Measurements from ENCODE around the gene RALGPS1. TPM values are rescaled to one million over a fixed set of nuclear protein-coding genes. Genes with fewer than 3 reads are reported as not detected.

The RALGPS1 gene
- total and polyA plus RNA-seq, 4 experiments from 2014 or later: 0.84 to 10.3 (median 5.8) TPM

GRCh38 chr9:127033061-127033460 is 118.5 kb downstream of the RALGPS1 start:
- no peaks in the 10 kb centered on the region for H3K4me1 Mint-ChIP-seq
- H3K27me3 Mint-ChIP-seq: no peaks in the 10 kb centered on the region
- peak overlapping the region in 2 of 7 donors; percentile 26 to 50 for H3K27ac Mint-ChIP-seq
- Histone ChIP-seq H3K36me3 (ENCODE audit: insufficient read depth, low read length) (no peaks in the 10 kb centered on the region), H3K4me3 (ENCODE audit: low read length in 2 of 2) (no peak overlapping the region), H3K4me1 (ENCODE audit: insufficient read depth, low read length) (no peaks in the 10 kb centered on the region), H3K9me3 (ENCODE audit: control insufficient read depth in 1 of 2, low read length in 2 of 2) (no peaks in the 10 kb centered on the region), H3K27ac (ENCODE audit: low read depth, low read length) (no peak overlapping the region), H3K27me3 (ENCODE audit: insufficient read depth, low read length) (no peaks in the 10 kb centered on the region)
- intact Hi-C loops (cut with micrococcal nuclease): no loop called here
- no peak overlapping the region for H3K4me3 Mint-ChIP-seq
- peaks cover 2 to 9% of the 10 kb centered on the region in 2 donors for H3K36me3 Mint-ChIP-seq
- ChIA-PET POLR2A (ENCODE audit: partially characterized antibody) (no interaction called here), CTCF (ENCODE audit: partially characterized antibody) (no interaction called here)
- DNase-seq: no peak
- peaks cover 0 to 2% (median 0%) of the 10 kb centered on the region in 8 donors for H3K9me3 Mint-ChIP-seq

DNA sequence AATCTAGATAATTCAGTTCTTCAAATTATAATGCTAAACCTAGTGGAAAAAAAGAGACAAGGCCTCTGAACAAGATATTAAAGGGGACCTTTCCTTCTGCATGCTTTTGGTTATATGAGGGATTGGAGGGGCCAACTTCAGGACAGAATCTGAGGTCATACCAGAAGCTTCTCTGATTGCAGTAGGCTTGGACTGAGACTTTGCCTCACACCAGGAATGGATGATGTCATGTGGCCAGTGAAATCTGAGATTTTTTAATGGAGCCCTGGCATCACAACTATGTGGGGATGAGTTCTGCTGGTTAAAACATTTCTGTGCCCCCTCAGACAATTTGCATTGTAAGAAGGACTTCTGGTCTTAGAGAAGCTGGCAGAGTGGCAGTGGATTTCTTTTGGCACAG is 119.2 kb downstream of the RALGPS1 start:
- Mint-ChIP-seq H3K9me3 (peaks cover 0 to 2% (median 0%) of the 10 kb centered on the region in 8 donors), H3K27me3 (no peaks in the 10 kb centered on the region), H3K36me3 (peaks cover 2 to 9% of the 10 kb centered on the region in 2 donors), H3K4me1 (no peaks in the 10 kb centered on the region), H3K27ac (no peak overlapping the region), H3K4me3 (no peak overlapping the region)
- Histone ChIP-seq H3K36me3 (ENCODE audit: insufficient read depth, low read length) (no peaks in the 10 kb centered on the region), H3K9me3 (ENCODE audit: control insufficient read depth in 1 of 2, low read length in 2 of 2) (no peaks in the 10 kb centered on the region), H3K27me3 (ENCODE audit: insufficient read depth, low read length) (no peaks in the 10 kb centered on the region), H3K4me1 (ENCODE audit: insufficient read depth, low read length) (no peaks in the 10 kb centered on the region), H3K27ac (ENCODE audit: low read depth, low read length) (no peak overlapping the region), H3K4me3 (ENCODE audit: low read length in 2 of 2) (no peak overlapping the region)
- CTCF ChIA-PET (ENCODE audit: partially characterized antibody): interaction anchor here (0.7 kb wide), 1 partner anchor 10 kb away, joined by 3 read pairs; no protein-coding TSS in a partner anchor
- intact Hi-C loops (cut with micrococcal nuclease): no loop called here
- POLR2A ChIA-PET (ENCODE audit: partially characterized antibody): no interaction called here
- DNase-seq: no peak

DNA sequence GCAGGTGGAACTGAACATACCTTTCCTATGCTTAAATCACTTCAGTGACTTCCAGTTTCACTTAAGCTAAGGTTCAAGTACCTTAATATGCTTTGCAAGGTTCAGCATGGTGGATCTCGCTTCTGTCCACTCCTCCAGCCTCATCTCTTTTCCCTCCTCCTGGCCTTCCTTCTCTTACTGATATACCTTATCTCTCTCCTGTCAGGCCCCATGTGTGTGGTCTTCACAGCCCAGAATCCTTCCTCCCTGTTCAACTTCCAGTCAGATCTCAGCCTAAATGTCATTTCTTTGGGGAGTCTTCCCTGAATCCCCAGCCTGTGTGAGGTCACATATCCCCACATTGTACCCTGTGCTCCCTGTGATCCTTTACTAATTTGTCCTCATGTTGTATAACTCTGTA is 120.1 kb downstream of the RALGPS1 start:
- Mint-ChIP-seq H3K4me3 (no peak overlapping the region), H3K9me3 (peaks cover 0 to 2% (median 0%) of the 10 kb centered on the region in 8 donors), H3K27ac (no peak overlapping the region), H3K4me1 (no peaks in the 10 kb centered on the region), H3K27me3 (no peaks in the 10 kb centered on the region), H3K36me3 (peaks cover 2 to 6% of the 10 kb centered on the region in 2 donors)
- Histone ChIP-seq H3K27ac (ENCODE audit: low read depth, low read length) (no peak overlapping the region), H3K4me1 (ENCODE audit: insufficient read depth, low read length) (no peaks in the 10 kb centered on the region), H3K4me3 (ENCODE audit: low read length in 2 of 2) (no peak overlapping the region), H3K9me3 (ENCODE audit: control insufficient read depth in 1 of 2, low read length in 2 of 2) (no peaks in the 10 kb centered on the region), H3K27me3 (ENCODE audit: insufficient read depth, low read length) (no peaks in the 10 kb centered on the region), H3K36me3 (ENCODE audit: insufficient read depth, low read length) (no peaks in the 10 kb centered on the region)
- intact Hi-C loops (cut with micrococcal nuclease): no loop called here
- CTCF ChIA-PET (ENCODE audit: partially characterized antibody): no interaction called here
- POLR2A ChIA-PET (ENCODE audit: partially characterized antibody): no interaction called here
- no peak for DNase-seq

DNA sequence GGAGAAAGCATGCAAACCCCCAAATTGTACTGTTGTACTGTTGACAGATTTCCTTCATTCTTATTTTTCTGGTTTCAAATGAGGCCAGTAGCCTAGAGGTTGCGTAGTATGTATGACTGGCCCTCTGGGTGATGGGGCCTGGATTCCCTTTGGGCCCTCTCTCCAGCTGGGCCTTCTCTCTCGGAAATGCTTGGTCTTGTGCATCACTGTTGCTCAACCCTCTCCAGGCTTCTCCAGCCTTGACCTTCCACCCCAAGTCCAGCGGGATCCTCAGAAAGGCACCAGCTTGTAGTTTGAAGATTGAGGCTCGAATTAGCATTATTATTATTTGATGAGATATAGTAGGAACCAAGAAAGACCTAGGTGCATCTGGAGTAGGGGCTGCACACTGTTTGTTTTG is 120.8 kb downstream of the RALGPS1 start:
- H3K27me3 ChIP-seq (ENCODE audit: insufficient read depth, low read length): no peaks in the 10 kb centered on the region
- CTCF ChIA-PET (ENCODE audit: partially characterized antibody): no interaction called here
- POLR2A ChIA-PET (ENCODE audit: partially characterized antibody): no interaction called here

GRCh38 chr9:127035948-127036347 is 121.4 kb downstream of the RALGPS1 start:
- H3K36me3 ChIP-seq (ENCODE audit: insufficient read depth, low read length): no peaks in the 10 kb centered on the region
- H3K9me3 Mint-ChIP-seq: no peaks in the 10 kb centered on the region
- no peak overlapping the region for H3K4me3 ChIP-seq (ENCODE audit: low read length in 2 of 2)
- no peaks in the 10 kb centered on the region for H3K4me1 ChIP-seq (ENCODE audit: insufficient read depth, low read length)
- no peaks in the 10 kb centered on the region for H3K27me3 Mint-ChIP-seq
- H3K27ac ChIP-seq (ENCODE audit: low read depth, low read length): no peak overlapping the region
- H3K27me3 ChIP-seq (ENCODE audit: insufficient read depth, low read length): no peaks in the 10 kb centered on the region
- H3K9me3 ChIP-seq (ENCODE audit: control insufficient read depth in 1 of 2, low read length in 2 of 2): no peaks in the 10 kb centered on the region
- H3K36me3 Mint-ChIP-seq: peaks cover 2 to 6% of the 10 kb centered on the region in 2 donors
- no peak overlapping the region for H3K27ac Mint-ChIP-seq
- no peak overlapping the region for H3K4me3 Mint-ChIP-seq
- intact Hi-C loops (cut with micrococcal nuclease): no loop called here
- POLR2A ChIA-PET (ENCODE audit: partially characterized antibody): no interaction called here
- H3K4me1 Mint-ChIP-seq: no peaks in the 10 kb centered on the region
- CTCF ChIA-PET (ENCODE audit: partially characterized antibody): no interaction called here
- DNase-seq: no peak

More for the DNA sequence above, 120.8 kb downstream of the RALGPS1 start:
- Histone ChIP-seq H3K36me3 (ENCODE audit: insufficient read depth, low read length) (no peaks in the 10 kb centered on the region), H3K27ac (ENCODE audit: low read depth, low read length) (no peak overlapping the region), H3K9me3 (ENCODE audit: control insufficient read depth in 1 of 2, low read length in 2 of 2) (no peaks in the 10 kb centered on the region), H3K4me3 (ENCODE audit: low read length in 2 of 2) (no peak overlapping the region), H3K4me1 (ENCODE audit: insufficient read depth, low read length) (no peaks in the 10 kb centered on the region)
- Mint-ChIP-seq H3K36me3 (peaks cover 2 to 6% of the 10 kb centered on the region in 2 donors), H3K27ac (no peak overlapping the region), H3K4me3 (no peak overlapping the region), H3K27me3 (no peaks in the 10 kb centered on the region), H3K9me3 (peaks cover 0 to 2% (median 0%) of the 10 kb centered on the region in 8 donors), H3K4me1 (no peaks in the 10 kb centered on the region)
- DNase-seq: no peak
- intact Hi-C loops (cut with micrococcal nuclease): no loop called here

GRCh38 chr9:127036437-127036836 is 121.9 kb downstream of the RALGPS1 start:
- Mint-ChIP-seq H3K27ac (no peak overlapping the region), H3K36me3 (peaks cover 2 to 6% of the 10 kb centered on the region in 2 donors), H3K27me3 (no peaks in the 10 kb centered on the region), H3K9me3 (no peaks in the 10 kb centered on the region), H3K4me1 (no peaks in the 10 kb centered on the region), H3K4me3 (no peak overlapping the region)
- Histone ChIP-seq H3K27ac (ENCODE audit: low read depth, low read length) (no peak overlapping the region), H3K4me3 (ENCODE audit: low read length in 2 of 2) (no peak overlapping the region), H3K27me3 (ENCODE audit: insufficient read depth, low read length) (no peaks in the 10 kb centered on the region), H3K36me3 (ENCODE audit: insufficient read depth, low read length) (no peaks in the 10 kb centered on the region), H3K4me1 (ENCODE audit: insufficient read depth, low read length) (no peaks in the 10 kb centered on the region), H3K9me3 (ENCODE audit: control insufficient read depth in 1 of 2, low read length in 2 of 2) (no peaks in the 10 kb centered on the region)
- ChIA-PET POLR2A (ENCODE audit: partially characterized antibody) (no interaction called here), CTCF (ENCODE audit: partially characterized antibody) (no interaction called here)
- intact Hi-C loops (cut with micrococcal nuclease): no loop called here
- DNase-seq: no peak

- Histone ChIP-seq H3K9me3 (ENCODE audit: control insufficient read depth in 1 of 2, low read length in 2 of 2) (no peaks in the 10 kb centered on the region), H3K27ac (ENCODE audit: low read depth, low read length) (no peak overlapping the region), H3K4me3 (ENCODE audit: low read length in 2 of 2) (no peak overlapping the region), H3K4me1 (ENCODE audit: insufficient read depth, low read length) (no peaks in the 10 kb centered on the region), H3K27me3 (ENCODE audit: insufficient read depth, low read length) (no peaks in the 10 kb centered on the region), H3K36me3 (ENCODE audit: insufficient read depth, low read length) (no peaks in the 10 kb centered on the region)
- no peaks in the 10 kb centered on the region for H3K27me3 Mint-ChIP-seq
- H3K4me1 Mint-ChIP-seq: no peaks in the 10 kb centered on the region
- no peak overlapping the region for H3K27ac Mint-ChIP-seq
- H3K4me3 Mint-ChIP-seq: no peak overlapping the region
- no peak for DNase-seq
- POLR2A ChIA-PET (ENCODE audit: partially characterized antibody): no interaction called here
- peaks cover 2 to 6% of the 10 kb centered on the region in 2 donors for H3K36me3 Mint-ChIP-seq
- H3K9me3 Mint-ChIP-seq: no peaks in the 10 kb centered on the region
- CTCF ChIA-PET (ENCODE audit: partially characterized antibody): no interaction called here
- intact Hi-C loops (cut with micrococcal nuclease): no loop called here
Observed at GRCh38 chr9:127038531-127038930, 123.9 kb downstream of the RALGPS1 start.

- no peaks in the 10 kb centered on the region for H3K36me3 ChIP-seq (ENCODE audit: insufficient read depth, low read length)
- Mint-ChIP-seq H3K4me1 (no peaks in the 10 kb centered on the region), H3K4me3 (no peak overlapping the region), H3K27ac (no peak overlapping the region), H3K36me3 (peaks cover 2 to 6% of the 10 kb centered on the region in 2 donors), H3K9me3 (no peaks in the 10 kb centered on the region), H3K27me3 (no peaks in the 10 kb centered on the region)
- CTCF ChIA-PET (ENCODE audit: partially characterized antibody): no interaction called here
- POLR2A ChIA-PET (ENCODE audit: partially characterized antibody): interaction anchor here (1.3 kb wide), 1 partner anchor 10 kb away, joined by 3 read pairs; no protein-coding TSS in a partner anchor
- H3K27me3 ChIP-seq (ENCODE audit: insufficient read depth, low read length): no peaks in the 10 kb centered on the region
- no peak overlapping the region for H3K27ac ChIP-seq (ENCODE audit: low read depth, low read length)
- no peak overlapping the region for H3K4me3 ChIP-seq (ENCODE audit: low read length in 2 of 2)
- H3K4me1 ChIP-seq (ENCODE audit: insufficient read depth, low read length): no peaks in the 10 kb centered on the region
- intact Hi-C loops (cut with micrococcal nuclease): no loop called here
- DNase-seq: no peak
- H3K9me3 ChIP-seq (ENCODE audit: control insufficient read depth in 1 of 2, low read length in 2 of 2): no peaks in the 10 kb centered on the region
Observed at GRCh38 chr9:127039492-127039891, 124.9 kb downstream of the RALGPS1 start.
